Esophagus (tissue), 2 donors: Measurements from ENCODE around the gene PHACTR1. TPM values are rescaled to one million over a fixed set of nuclear protein-coding genes. Genes with fewer than 3 reads are reported as not detected.

Experiments used
- H3K27ac ChIP-seq, 2 donors: one replicate each; pipeline ENCODE4 v1.5.1; 2013; ENCODE audit warnings: low read depth in 2 of 2, mild to moderate bottlenecking in 2 of 2, inconsistent platforms in 1 of 2, low read length in 1 of 2, moderate library complexity in 1 of 2
- H3K27me3 ChIP-seq, 2 donors: one replicate each; pipeline ENCODE4 v1.6.1; 2013; ENCODE audit warnings: low read length in 2 of 2, control low read depth in 1 of 2, mild to moderate bottlenecking in 1 of 2; ENCODE audit not compliant: insufficient read depth in 2 of 2, control insufficient read depth in 1 of 2
- H3K36me3 ChIP-seq, 2 donors: one replicate each; pipeline ENCODE4 v1.6.1; 2013; ENCODE audit warnings: low read length in 1 of 2; ENCODE audit not compliant: control insufficient read depth in 2 of 2, insufficient read depth in 2 of 2
- H3K4me1 ChIP-seq, 2 donors: one replicate each; pipeline ENCODE4 v1.6.1; 2013; ENCODE audit warnings: low read length in 1 of 2; ENCODE audit not compliant: control insufficient read depth in 2 of 2, insufficient read depth in 2 of 2
- H3K4me3 ChIP-seq, 2 donors: one replicate each; pipeline ENCODE4 v1.5.1; 2013; ENCODE audit warnings: low read length in 2 of 2, mild to moderate bottlenecking in 2 of 2, low read depth in 1 of 2, moderate library complexity in 1 of 2
- H3K9me3 ChIP-seq, 2 donors: one replicate each; pipeline ENCODE4 v1.6.1; 2013; ENCODE audit warnings: mild to moderate bottlenecking in 2 of 2, low read depth in 1 of 2, low read length in 1 of 2, moderate library complexity in 1 of 2; ENCODE audit not compliant: control insufficient read depth in 2 of 2, insufficient read depth in 1 of 2
- WGBS, 2 donors: extraction: QIAGEN DNeasy Blood & Tissue Kit; methylation state at CpG; one replicate each; pipeline ENCODE4 v1.1.7; 2013; 5-methylcytosine and 5-hydroxymethylcytosine counted together
- polyA plus RNA-seq, 2 donors: library from polyadenylated mRNA; stranded (reverse); fragments of 200-250 nt; gene quantifications; one replicate each; pipeline ENCODE4 v1.2.3, GENCODE V29; 2013
- donor health status: healthy with polysubstance abuse.
- donor health status: Bipolar disorder and iron deficiency.

Gene PHACTR1
- polyA plus RNA-seq, 2 donors, result 0.41 to 0.55 TPM

- no peaks in the 10 kb centered on the region for H3K36me3 ChIP-seq
- no peaks in the 10 kb centered on the region for H3K4me1 ChIP-seq
- no peak overlapping the region for H3K27ac ChIP-seq
- no peaks in the 10 kb centered on the region for H3K27me3 ChIP-seq
- 75 to 76% methylated on average over 5 of the region's 5 CpGs for WGBS, 2 donors
- H3K4me3 ChIP-seq, result no peak overlapping the region
- H3K9me3 ChIP-seq, result no peaks in the 10 kb centered on the region
Observed at GRCh38 chr6:12993283-12993898, 276.8 kb downstream of the PHACTR1 start.

GRCh38 chr6:12995419-12995818, 278.9 kb downstream of the PHACTR1 start:
- Histone ChIP-seq H3K9me3 (no peaks in the 10 kb centered on the region), H3K27me3 (no peaks in the 10 kb centered on the region), H3K36me3 (no peaks in the 10 kb centered on the region), H3K4me3 (no peak overlapping the region), H3K4me1 (no peaks in the 10 kb centered on the region), H3K27ac (no peak overlapping the region)
- WGBS, 2 donors, result 94 to 95% methylated on average over 4 of the region's 4 CpGs

GRCh38 chr6:13000537-13000936, 284.0 kb downstream of the PHACTR1 start:
- H3K27ac ChIP-seq, result no peak overlapping the region
- no peak overlapping the region for H3K4me3 ChIP-seq
- H3K9me3 ChIP-seq, result no peaks in the 10 kb centered on the region
- no peaks in the 10 kb centered on the region for H3K27me3 ChIP-seq
- no peaks in the 10 kb centered on the region for H3K36me3 ChIP-seq
- H3K4me1 ChIP-seq, result no peaks in the 10 kb centered on the region

- Histone ChIP-seq H3K9me3 (no peaks in the 10 kb centered on the region), H3K4me3 (no peak overlapping the region), H3K27ac (no peak overlapping the region), H3K27me3 (no peaks in the 10 kb centered on the region), H3K36me3 (no peaks in the 10 kb centered on the region), H3K4me1 (no peaks in the 10 kb centered on the region)
- 73 to 76% methylated on average over 3 of the region's 3 CpGs for WGBS, 2 donors
Observed at GRCh38 chr6:13001927-13002326, 285.4 kb downstream of the PHACTR1 start.

- no peaks in the 10 kb centered on the region for H3K9me3 ChIP-seq
- H3K36me3 ChIP-seq, result no peaks in the 10 kb centered on the region
- H3K27ac ChIP-seq, result no peak overlapping the region
- H3K27me3 ChIP-seq, result no peaks in the 10 kb centered on the region
- WGBS, 2 donors, result 60 to 68% methylated on average over 2 of the region's 2 CpGs
- no peaks in the 10 kb centered on the region for H3K4me1 ChIP-seq
- no peak overlapping the region for H3K4me3 ChIP-seq
Observed at GRCh38 chr6:13004601-13005000, 288.0 kb downstream of the PHACTR1 start.

- H3K27ac ChIP-seq, result no peak overlapping the region
- no peak overlapping the region for H3K4me3 ChIP-seq
- no peaks in the 10 kb centered on the region for H3K9me3 ChIP-seq
- no peaks in the 10 kb centered on the region for H3K4me1 ChIP-seq
- no peaks in the 10 kb centered on the region for H3K36me3 ChIP-seq
- H3K27me3 ChIP-seq, result no peaks in the 10 kb centered on the region
- WGBS, 2 donors, result 80 to 88% methylated on average over 5 of the region's 5 CpGs
Observed at GRCh38 chr6:13005994-13006393, 289.4 kb downstream of the PHACTR1 start.

- no peak overlapping the region for H3K27ac ChIP-seq
- 78 to 86% methylated on average over 4 of the region's 4 CpGs for WGBS, 2 donors
- H3K9me3 ChIP-seq, result no peaks in the 10 kb centered on the region
- no peaks in the 10 kb centered on the region for H3K36me3 ChIP-seq
- no peaks in the 10 kb centered on the region for H3K27me3 ChIP-seq
- H3K4me3 ChIP-seq, result no peak overlapping the region
- no peaks in the 10 kb centered on the region for H3K4me1 ChIP-seq
Observed at GRCh38 chr6:13006578-13007300, 290.2 kb downstream of the PHACTR1 start.

GRCh38 chr6:13007744-13008143, 291.2 kb downstream of the PHACTR1 start:
- Histone ChIP-seq H3K4me3 (no peak overlapping the region), H3K9me3 (no peaks in the 10 kb centered on the region), H3K4me1 (no peaks in the 10 kb centered on the region), H3K27ac (no peak overlapping the region), H3K27me3 (no peaks in the 10 kb centered on the region), H3K36me3 (no peaks in the 10 kb centered on the region)
- WGBS, 2 donors, result 82 to 84% methylated on average over 1 of the region's 1 CpG

GRCh38 chr6:13009031-13009430, 292.5 kb downstream of the PHACTR1 start:
- WGBS, 2 donors, result 89% methylated on average over 3 of the region's 3 CpGs

GRCh38 chr6:13009461-13009860, 292.9 kb downstream of the PHACTR1 start:
- 90 to 94% methylated on average over 2 of the region's 2 CpGs for WGBS, 2 donors
- Histone ChIP-seq H3K36me3 (no peaks in the 10 kb centered on the region), H3K9me3 (no peaks in the 10 kb centered on the region), H3K4me3 (no peak overlapping the region), H3K27me3 (no peaks in the 10 kb centered on the region), H3K4me1 (peaks cover 0 to 8% of the 10 kb centered on the region in 2 donors), H3K27ac (no peak overlapping the region)

More at GRCh38 chr6:13009031-13009430, 292.5 kb downstream of the PHACTR1 start:
- H3K4me1 ChIP-seq, result peaks cover 0 to 4% of the 10 kb centered on the region in 2 donors
- H3K36me3 ChIP-seq, result no peaks in the 10 kb centered on the region
- no peaks in the 10 kb centered on the region for H3K27me3 ChIP-seq
- H3K9me3 ChIP-seq, result no peaks in the 10 kb centered on the region
- no peak overlapping the region for H3K4me3 ChIP-seq
- no peak overlapping the region for H3K27ac ChIP-seq
